GM13976 (cell line): Measurements from ENCODE around the gene INIP.

Experiments
- DNase-seq: peaks from one replicate; pipeline ENCODE4 v3.0.0; 2012; ENCODE audit warnings: low spot score
- CTCF ChIP-seq: IDR thresholded peaks from 2 replicates; pipeline ENCODE4 v1.5.1; 2012; ENCODE audit warnings: borderline replicate concordance, mild to moderate bottlenecking; ENCODE audit not compliant: insufficient read depth; ENCODE audit errors: extremely low read depth, missing control alignments, control extremely low read depth
- in situ Hi-C: fragments of 300-500 bp; cut with MboI; formaldehyde crosslinking; loops from one replicate; pipeline ENCODE4 v1.12.0; 2022; ENCODE audit warnings: low sequenced_read_pairs, mixed read lengths, inconsistent platforms; ENCODE audit not compliant: unreplicated experiment

The INIP gene

DNA sequence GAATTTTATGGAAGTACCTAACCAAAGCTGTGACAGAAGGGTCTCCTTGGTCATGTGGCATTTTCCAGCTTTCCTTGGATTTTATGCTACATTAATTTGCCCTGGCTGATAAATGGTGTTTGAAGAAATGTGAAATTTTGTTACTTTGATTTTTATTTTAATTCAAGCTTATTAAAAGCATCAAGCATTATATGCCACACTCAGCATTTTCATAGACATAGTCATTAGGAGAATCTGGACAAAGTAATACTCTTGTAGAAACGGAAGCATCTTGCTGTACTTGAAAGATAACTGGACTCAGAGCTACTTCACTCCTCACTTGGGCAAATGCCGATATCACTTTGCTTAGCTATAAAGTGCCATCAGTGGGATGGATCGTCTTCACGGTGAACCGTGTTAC, 54.2 kb downstream of the INIP start:
- DNase-seq, result no peak
- TF ChIP-seq CTCF, result no peak
- in situ Hi-C loops, result no loop called here

- in situ Hi-C loops, result no loop called here
- no peak for TF ChIP-seq CTCF
- no peak for DNase-seq
These were observed 58.0 kb downstream of the INIP start for GRCh38 chr9:112659906-112660305.

DNA sequence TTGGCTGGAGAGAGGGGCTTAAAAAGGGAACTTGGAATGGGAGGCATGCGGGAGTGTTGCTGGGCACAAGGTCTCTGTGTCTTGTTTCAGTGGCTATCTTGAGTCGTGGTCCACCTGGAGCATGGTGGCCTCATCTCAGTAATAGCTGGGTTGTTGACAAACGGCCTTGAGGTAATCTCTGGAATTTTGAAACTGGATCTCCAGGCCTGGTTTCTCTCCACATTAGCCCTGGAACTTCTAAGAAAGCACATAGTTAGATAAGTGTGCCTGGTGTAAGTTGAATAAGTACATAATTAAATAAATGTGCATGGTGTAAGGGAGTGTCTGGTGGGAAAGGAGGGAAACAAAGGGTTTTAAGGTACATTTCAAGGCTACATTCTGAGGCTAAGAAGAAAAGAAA, 62.2 kb downstream of the INIP start:
- TF ChIP-seq CTCF, result no peak
- DNase-seq, result no peak
- in situ Hi-C loops, result no loop called here

GRCh38 chr9:112654282-112654681, 63.6 kb downstream of the INIP start:
- DNase-seq, result no peak
- in situ Hi-C loops, result no loop called here
- no peak for TF ChIP-seq CTCF

- in situ Hi-C loops, result no loop called here
- TF ChIP-seq CTCF, result no peak
These were observed 69.3 kb downstream of the INIP start for GRCh38 chr9:112648624-112649023.

GRCh38 chr9:112647596-112647995, 70.3 kb downstream of the INIP start:
- no peak for TF ChIP-seq CTCF
- no peak for DNase-seq
- in situ Hi-C loops, result no loop called here

More at GRCh38 chr9:112648624-112649023, 69.3 kb downstream of the INIP start:
- DNase-seq, result no peak

GRCh38 chr9:112642126-112642525, 75.8 kb downstream of the INIP start:
- no peak for TF ChIP-seq CTCF
- in situ Hi-C loops, result no loop called here
- DNase-seq, result no peak
